Measurements from ENCODE around the gene APOA1. TPM values are rescaled to one million over a fixed set of nuclear protein-coding genes. Genes with fewer than 3 reads are reported as not detected.
A peak's percentile ranks its signal among the peaks of the same experiment; 100 is the strongest.

The APOA1 gene
- total and polyA plus RNA-seq, 3 donors from 2014 or later: 617 to 2,741 (median 2,156) TPM

DNA sequence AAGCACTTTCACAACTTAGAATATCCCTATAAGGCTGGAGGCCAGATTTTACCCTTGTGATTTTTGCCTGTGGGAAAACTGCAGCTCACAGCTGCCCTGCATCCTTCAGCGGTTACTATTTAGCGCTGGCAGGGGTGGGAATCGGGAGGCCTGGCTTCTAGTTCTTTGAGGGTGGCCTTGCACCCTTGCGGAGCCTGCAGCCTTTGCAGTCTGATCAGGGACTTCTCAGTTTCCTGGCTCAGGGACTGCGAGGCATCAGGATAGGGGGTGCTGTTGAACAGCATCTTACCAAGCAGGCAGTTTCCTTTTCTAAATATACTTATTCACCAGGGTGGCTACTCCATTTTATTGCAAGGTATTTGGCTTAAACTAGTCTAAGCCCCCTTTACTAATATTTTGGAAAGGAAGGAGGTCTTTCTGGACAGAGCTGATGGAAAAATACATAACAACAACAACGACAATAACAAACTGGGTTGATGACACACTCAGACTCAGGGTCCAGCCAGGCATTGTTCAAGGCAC, 2.9 kb upstream of the APOA1 start:
- Histone ChIP-seq H3K27me3 (no peaks in the 10 kb centered on the region), H3K27ac (no peak overlapping the region), H3K9me3 (no peaks in the 10 kb centered on the region), H3K36me3 (ENCODE audit: low read depth, missing control alignments) (no peaks in the 10 kb centered on the region), H3K4me3 (no peak overlapping the region), H3K4me1 (peaks cover 36% of the 10 kb centered on the region)
- intact Hi-C loops (cut with DNase I; ENCODE audit: low total_unique reads): no loop called here
- no peak for TF ChIP-seq POLR2A (IDR thresholded peaks at IDR 0.05)
- TF ChIP-seq CTCF (IDR thresholded peaks at IDR 0.05): no peak
- DNase-seq: no peak
- WGBS, 2 donors: 50 to 55% methylated on average over 6 of the region's 6 CpGs

DNA sequence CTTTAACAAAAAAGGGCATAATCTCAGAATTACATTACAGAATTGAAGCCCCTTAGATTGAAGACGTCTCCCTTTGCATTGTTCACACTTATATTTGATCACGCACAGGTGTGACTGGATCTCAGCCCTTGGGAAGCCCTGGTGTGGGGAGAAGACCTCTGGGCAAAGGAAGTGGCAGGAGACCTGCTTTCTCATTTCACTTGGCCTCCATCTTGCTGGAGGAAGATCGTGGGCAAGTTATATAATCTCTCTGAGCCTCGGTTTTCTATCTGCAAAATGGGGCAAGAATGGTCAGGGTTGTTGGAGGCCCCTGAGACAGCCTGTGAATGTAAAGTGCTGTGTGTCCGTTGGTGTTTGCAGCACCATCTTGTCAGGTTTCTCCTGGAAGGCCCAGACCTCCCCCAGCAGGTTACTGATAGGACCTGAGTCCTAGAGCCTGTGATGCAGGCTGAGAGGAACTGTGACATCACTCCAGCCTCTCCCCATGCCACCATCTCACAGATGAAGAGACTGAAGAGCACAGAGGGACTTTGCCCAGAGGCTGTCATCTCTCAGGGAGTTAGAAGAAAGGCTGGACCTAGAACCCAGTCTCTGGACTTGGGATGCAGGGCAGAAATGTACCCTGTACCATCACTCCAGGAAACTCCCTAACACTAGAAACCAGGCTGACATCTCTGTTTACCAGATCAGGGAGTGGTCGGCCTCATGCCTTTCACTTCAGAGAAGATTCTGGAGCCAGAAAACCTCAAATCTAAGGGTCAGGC, 1.1 kb upstream of the APOA1 start:
- H3K27me3 ChIP-seq: no peaks in the 10 kb centered on the region
- no peak for TF ChIP-seq CTCF (IDR thresholded peaks at IDR 0.05)
- TF ChIP-seq POLR2A (IDR thresholded peaks at IDR 0.05): no peak
- peaks cover 41% of the 10 kb centered on the region for H3K4me1 ChIP-seq
- no peaks in the 10 kb centered on the region for H3K9me3 ChIP-seq
- H3K27ac ChIP-seq: no peak overlapping the region
- intact Hi-C loops (cut with DNase I; ENCODE audit: low total_unique reads): no loop called here
- WGBS, 2 donors: 84 to 96% methylated on average over 6 of the region's 6 CpGs
- DNase-seq: no peak
- H3K4me3 ChIP-seq: no peak overlapping the region
- no peaks in the 10 kb centered on the region for H3K36me3 ChIP-seq (ENCODE audit: low read depth, missing control alignments)

DNA sequence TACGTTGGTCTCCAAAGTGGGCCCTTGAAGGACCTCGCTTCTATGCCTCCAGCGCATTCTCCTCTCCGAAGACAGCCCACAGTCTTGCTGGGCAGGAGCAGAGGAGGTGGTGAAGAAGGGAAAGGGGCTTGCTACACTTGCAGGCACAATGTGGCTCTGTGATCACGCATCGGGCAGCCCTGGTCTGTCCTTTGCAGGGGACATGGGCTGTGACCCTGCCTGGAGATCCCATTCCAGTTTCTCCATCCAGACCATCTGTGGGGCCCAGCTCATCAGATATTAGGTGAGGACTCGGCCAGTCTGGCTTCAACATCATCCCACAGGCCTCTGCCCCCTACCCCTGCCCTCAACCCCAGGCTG, 810 bp downstream of the APOA1 start:
- peak overlapping the region; percentile 12 to 57 for H3K4me3 ChIP-seq
- 59 to 69% methylated on average over 7 of the region's 7 CpGs for WGBS, 2 donors
- TF ChIP-seq POLR2A (IDR thresholded peaks at IDR 0.05): no peak
- no peak for TF ChIP-seq CTCF (IDR thresholded peaks at IDR 0.05)
- no peaks in the 10 kb centered on the region for H3K9me3 ChIP-seq
- peaks cover 41% of the 10 kb centered on the region for H3K4me1 ChIP-seq
- H3K27me3 ChIP-seq: no peaks in the 10 kb centered on the region
- H3K36me3 ChIP-seq (ENCODE audit: low read depth, missing control alignments): no peaks in the 10 kb centered on the region
- no peak for DNase-seq
- H3K27ac ChIP-seq: peak overlapping the region; percentile 50 to 69
- intact Hi-C loops (cut with DNase I; ENCODE audit: low total_unique reads): no loop called here

DNA sequence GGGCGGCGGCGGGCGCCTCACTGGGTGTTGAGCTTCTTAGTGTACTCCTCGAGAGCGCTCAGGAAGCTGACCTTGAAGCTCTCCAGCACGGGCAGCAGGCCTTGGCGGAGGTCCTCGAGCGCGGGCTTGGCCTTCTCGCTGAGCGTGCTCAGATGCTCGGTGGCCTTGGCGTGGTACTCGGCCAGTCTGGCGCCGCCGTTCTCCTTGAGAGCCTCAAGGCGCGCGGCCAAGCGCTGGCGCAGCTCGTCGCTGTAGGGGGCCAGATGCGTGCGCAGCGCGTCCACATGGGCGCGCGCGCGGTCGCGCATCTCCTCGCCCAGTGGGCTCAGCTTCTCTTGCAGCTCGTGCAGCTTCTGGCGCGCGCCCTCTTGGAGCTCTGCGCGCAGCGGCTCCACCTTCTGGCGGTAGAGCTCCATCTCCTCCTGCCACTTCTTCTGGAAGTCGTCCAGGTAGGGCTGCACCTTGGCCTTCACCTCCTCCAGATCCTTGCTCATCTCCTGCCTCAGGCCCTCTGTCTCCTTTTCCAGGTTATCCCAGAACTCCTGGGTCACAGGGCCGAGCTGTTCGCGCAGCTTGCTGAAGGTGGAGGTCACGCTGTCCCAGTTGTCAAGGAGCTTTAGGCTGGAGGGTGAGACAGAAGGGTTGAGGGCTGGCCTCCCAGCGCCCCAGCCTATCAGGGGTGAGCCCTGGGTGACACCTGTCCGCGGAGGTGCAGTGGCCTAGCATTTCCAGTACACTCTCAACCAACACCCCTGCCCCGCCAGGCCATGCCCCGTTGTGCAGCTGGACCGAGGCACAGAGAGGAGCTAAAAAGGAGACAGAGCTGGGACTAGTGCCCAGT, 1.4 kb downstream of the APOA1 start:
- Histone ChIP-seq H3K9me3 (no peaks in the 10 kb centered on the region), H3K27me3 (no peaks in the 10 kb centered on the region), H3K36me3 (ENCODE audit: low read depth, missing control alignments) (no peaks in the 10 kb centered on the region), H3K4me3 (peak overlapping the region; percentile 33 to 57), H3K4me1 (peaks cover 41% of the 10 kb centered on the region), H3K27ac (peak overlapping the region; percentile 53 to 69)
- DNase-seq: peak; percentile 96
- intact Hi-C loops (cut with DNase I; ENCODE audit: low total_unique reads): no loop called here
- TF ChIP-seq CTCF (IDR thresholded peaks at IDR 0.05) (peak; percentile 46 to 49 (median 46)), POLR2A (IDR thresholded peaks at IDR 0.05) (no peak)
- WGBS, 2 donors: 6 to 20% methylated on average over 2 to 43 of the region's 57 CpGs

Measured in testis (tissue), 3 donors.